Middle frontal gyrus (tissue), 1 donor: Measurements from ENCODE around the gene CD52.

Experiments used
- DNase-seq: peaks from one replicate; pipeline ENCODE4 v3.0.0-alpha.2; 2015; ENCODE audit warnings: low spot score; ENCODE audit errors: extremely low spot score

Gene CD52

DNA sequence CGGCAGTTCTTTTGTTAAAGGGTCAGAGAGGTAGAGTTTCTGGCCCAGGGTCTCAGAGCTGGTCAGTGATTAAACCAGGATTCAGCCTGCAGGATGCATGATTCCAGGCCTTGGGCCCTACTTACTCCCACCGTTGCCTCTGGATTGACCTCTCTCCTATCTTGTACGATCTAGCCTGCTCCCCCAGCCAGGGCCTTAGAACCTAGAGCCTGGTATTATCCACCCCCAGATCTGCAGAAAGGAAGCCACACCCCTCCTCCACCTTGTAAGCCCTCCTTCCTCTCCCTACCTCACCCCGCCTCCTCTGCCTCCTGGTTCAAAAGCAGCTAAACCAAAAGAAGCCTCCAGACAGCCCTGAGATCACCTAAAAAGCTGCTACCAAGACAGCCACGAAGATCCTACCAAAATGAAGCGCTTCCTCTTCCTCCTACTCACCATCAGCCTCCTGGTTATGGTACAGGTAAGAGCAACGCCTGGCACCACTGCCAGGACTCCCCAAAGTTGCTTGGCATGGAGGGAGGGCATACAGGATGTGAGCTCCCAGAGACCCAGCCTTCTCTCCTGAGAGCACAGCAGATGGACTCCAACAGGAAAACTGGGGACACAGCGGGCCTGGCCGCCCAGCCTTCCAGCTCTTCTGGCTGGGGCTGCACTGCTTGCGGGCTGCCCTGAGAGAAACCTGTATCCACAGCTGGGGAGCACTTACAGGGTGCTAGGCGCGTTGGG is at the start of gene CD52:
TSS of gene CD52 (plus strand) at position 347 of the 726 bp plus-strand sequence. CDS start at position 407, 60 bp downstream.
- no peak for DNase-seq

DNA sequence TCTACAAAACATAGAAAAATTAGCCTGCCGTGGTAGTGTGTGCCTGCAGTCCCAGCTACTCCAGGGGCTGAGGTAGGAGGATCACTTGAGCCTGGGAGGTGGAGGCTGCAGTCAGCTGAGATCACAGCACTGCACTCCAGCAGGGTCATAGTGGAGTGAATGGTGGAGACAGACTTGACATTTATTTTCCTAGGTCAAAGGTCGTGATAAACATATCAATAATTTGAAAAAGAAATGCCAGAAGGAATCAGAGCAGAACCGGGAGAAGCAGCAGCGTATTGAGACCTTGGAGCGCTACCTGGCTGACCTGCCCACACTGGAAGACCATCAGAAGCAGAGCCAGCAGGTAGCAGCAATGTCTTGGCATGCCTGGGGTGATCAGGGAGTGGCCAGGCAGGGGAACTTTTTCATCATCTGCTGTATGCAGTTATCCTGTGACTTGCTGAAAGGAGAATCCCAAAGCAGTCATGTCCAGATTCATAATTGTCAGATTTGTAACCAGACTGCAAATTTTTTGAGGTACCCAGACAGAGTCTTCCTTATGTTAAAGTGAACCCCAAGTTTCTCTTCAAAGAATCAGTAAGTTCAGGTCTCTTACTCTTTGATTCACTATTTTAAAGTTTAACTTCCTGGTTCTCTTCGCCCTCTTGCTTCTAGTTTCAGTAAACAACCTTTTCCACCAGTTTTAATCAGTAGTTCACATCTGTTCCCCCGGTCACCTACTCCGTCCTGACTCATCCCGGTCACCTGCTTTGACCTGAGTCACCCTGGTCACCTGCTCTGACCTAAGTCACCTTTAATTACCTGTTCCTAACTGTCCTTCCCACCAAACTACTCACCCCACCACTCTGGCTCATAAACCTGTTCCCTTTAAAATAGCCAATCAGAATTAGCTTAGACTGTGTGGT is 49.2 kb upstream of the CD52 start:
- no peak for DNase-seq

- no peak for DNase-seq
These were observed 48.6 kb upstream of the CD52 start for GRCh38 chr1:26269198-26269550.

DNA sequence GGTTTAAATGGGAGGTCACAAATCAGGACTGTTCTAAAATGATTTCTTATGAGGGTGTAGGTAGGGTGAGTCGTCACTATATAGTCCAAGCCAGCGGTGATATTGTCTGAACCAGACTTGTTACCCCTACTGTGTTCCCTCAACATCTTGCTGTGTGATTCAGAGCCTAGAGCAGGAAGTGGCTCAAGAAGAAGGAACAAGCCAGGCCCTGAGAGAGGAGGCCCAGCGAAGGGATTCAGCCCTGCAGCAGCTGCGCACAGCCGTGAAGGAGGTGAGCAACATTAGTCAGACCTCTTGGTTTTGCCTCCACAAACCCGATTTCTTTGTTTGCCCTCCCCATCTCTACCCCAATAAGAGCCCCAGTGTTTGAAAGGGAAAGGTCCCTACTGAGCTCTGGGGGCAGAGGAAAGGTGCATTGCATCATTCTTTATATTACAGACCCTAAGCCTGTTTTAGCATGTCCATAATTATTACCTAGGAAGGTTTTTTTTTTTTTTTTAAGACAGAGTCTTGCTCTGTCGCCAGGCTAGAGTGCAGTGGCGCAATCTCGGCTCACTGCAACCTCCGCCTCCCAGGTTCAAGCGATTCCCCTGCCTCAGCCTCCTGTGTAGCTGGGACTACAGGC is 42.8 kb upstream of the CD52 start:
- no peak for DNase-seq

- peak; percentile 60 for DNase-seq
These were observed 42.0 kb upstream of the CD52 start for GRCh38 chr1:26275580-26276431.

DNA sequence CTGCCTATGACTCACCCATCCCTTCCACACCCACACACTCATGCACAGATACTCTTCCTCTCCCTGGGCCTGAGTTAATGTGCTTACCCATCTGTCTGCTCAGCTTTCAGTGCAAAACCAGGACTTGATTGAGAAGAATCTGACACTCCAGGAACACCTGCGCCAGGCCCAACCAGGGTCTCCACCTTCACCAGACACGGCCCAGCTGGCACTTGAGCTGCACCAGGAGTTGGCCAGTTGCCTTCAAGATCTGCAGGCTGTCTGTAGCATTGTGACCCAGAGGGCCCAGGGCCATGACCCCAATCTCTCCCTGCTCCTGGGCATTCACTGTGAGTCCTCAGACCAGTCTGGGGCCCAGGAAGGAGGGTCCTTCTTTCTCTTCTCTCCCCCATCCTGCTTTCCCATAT is 41.3 kb upstream of the CD52 start:
- no peak for DNase-seq

DNA sequence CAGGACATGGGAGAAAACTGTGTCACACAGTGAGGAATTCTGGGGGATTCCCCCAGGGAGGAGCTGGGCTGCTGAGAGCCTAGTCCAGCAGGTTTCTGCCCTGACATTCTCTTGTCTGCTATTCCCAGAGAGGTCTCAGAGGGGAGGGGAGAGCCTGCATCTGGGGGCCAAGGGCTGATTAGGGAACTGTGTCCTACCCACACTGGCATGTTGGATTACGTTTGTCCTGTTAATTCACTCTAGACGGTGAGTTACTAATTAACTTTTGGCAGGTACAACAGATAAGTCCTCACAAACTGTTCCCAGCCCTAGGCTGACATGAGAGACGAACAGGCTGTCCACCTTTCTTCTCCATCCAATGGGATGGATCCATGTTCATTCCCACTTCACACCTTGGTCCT is 40.5 kb upstream of the CD52 start:
- no peak for DNase-seq

- no peak for DNase-seq
These were observed 40.0 kb upstream of the CD52 start for GRCh38 chr1:26277719-26278118.

GRCh38 chr1:26278303-26278702 is 39.5 kb upstream of the CD52 start:
- no peak for DNase-seq

GRCh38 chr1:26278724-26279455 is 38.9 kb upstream of the CD52 start:
- DNase-seq: no peak

- peak; percentile 63 for DNase-seq
These were observed 38.1 kb upstream of the CD52 start, which contains the start of gene SH3BGRL3 for GRCh38 chr1:26279456-26280332. TSS of gene SH3BGRL3 (plus strand) at chr1:26280086. CDS start at chr1:26280156, 70 bp downstream.

GRCh38 chr1:26280333-26281042 is 37.3 kb upstream of the CD52 start:
- DNase-seq: no peak

- DNase-seq: no peak
These were observed 36.4 kb upstream of the CD52 start for GRCh38 chr1:26281091-26281958.

- DNase-seq: no peak
These were observed 35.8 kb upstream of the CD52 start for GRCh38 chr1:26281971-26282370.

DNA sequence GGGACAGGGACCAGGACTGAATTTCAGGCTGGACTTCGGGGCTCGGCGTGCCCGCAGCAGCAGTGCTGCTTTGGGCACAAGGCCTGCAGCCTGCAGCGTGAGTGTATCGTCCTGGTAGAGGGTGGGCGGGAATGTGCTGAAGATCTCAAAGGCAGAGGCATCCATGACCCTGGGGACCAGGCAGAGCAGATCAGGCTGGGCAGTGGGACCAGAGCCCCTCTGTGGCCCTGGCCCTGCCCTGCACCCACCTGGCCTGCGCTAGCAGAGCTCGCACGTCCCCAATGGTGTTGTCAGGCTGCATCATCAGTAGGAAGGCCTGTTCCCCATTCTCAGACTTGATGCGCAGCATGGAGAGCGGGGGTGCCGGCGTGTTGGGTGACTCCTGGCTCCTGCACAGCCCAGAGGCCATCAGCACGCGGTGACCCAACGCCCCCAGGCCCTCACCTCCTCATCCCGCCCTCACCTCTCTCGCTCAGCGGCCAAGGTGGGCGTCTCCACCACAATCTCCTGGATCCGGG is 35.3 kb upstream of the CD52 start:
- DNase-seq: no peak

DNA sequence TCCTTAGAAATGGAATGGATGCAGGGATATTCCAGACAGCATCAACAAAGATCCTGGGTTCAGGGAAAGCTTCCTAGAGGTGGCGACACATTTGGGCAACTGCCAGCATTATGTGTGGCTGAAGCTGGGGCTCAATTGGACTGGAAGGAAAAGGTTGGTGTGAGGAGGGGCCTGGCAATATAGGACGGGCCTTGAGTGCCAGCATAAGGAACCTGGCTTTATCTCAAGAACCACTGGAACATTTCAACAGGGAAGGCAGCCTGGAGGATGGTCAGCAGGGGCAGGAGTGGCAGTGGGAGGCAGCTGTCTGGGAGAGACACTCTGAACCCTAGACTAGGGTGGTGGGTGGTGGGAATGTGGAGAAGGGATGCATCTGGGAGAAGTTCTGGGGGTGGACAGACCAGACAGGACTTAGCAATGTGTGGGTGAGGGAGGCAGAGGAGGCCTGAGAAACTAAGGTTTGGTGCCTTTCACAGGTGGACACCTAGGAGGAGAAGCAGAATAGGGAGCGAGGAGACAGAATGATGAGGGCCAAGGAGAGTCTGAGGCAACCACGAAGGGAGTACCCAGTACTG is 34.4 kb upstream of the CD52 start:
- no peak for DNase-seq
